ENCODE data around the gene NOX3.
"Not testable (repeated sequence)": the region's sequence is repeated elsewhere in the genome, so short reads cannot be mapped to it uniquely, and the experiment has no call there.

Gene NOX3

GRCh38 chr6:155466539-155466938 is 10.9 kb upstream of the NOX3 start:
- DNase-seq = no peak

- no peak for DNase-seq
Measured at GRCh38 chr6:155461556-155461955, 5.9 kb upstream of the NOX3 start.

GRCh38 chr6:155454471-155454870 is 1.2 kb downstream of the NOX3 start:
- DNase-seq = no peak

- no peak for DNase-seq
Measured at GRCh38 chr6:155454008-155454407, 1.6 kb downstream of the NOX3 start.

GRCh38 chr6:155452576-155452975 is 3.1 kb downstream of the NOX3 start:
- DNase-seq = no peak

GRCh38 chr6:155451530-155451929 is 4.1 kb downstream of the NOX3 start:
- DNase-seq = not testable (repeated sequence)

- DNase-seq = no peak
Measured at GRCh38 chr6:155450240-155450581, 5.4 kb downstream of the NOX3 start.

GRCh38 chr6:155449450-155450239 is 6.0 kb downstream of the NOX3 start:
- no peak for DNase-seq

- DNase-seq = no peak
Measured at GRCh38 chr6:155448668-155449449, 6.8 kb downstream of the NOX3 start.

- no peak for DNase-seq
Measured at GRCh38 chr6:155447949-155448348, 7.7 kb downstream of the NOX3 start.

GRCh38 chr6:155444952-155445903 is 10.4 kb downstream of the NOX3 start:
- no peak for DNase-seq

GRCh38 chr6:155444120-155444917 is 11.3 kb downstream of the NOX3 start:
- DNase-seq = no peak

- DNase-seq = no peak
Measured at GRCh38 chr6:155443168-155443567, 12.5 kb downstream of the NOX3 start.

- DNase-seq = no peak
Measured at GRCh38 chr6:155442562-155442961, 13.1 kb downstream of the NOX3 start.

GRCh38 chr6:155441112-155441465 is 14.6 kb downstream of the NOX3 start:
- no peak for DNase-seq

- no peak for DNase-seq
Measured at GRCh38 chr6:155440398-155441111, 15.1 kb downstream of the NOX3 start.

GRCh38 chr6:155439376-155439775 is 16.3 kb downstream of the NOX3 start:
- DNase-seq = no peak

- DNase-seq = no peak
Measured at GRCh38 chr6:155436981-155437749, 18.5 kb downstream of the NOX3 start.

- no peak for DNase-seq
Measured at GRCh38 chr6:155434829-155435423, 20.7 kb downstream of the NOX3 start.

GRCh38 chr6:155434096-155434495 is 21.5 kb downstream of the NOX3 start:
- no peak for DNase-seq

- DNase-seq = no peak
Measured at GRCh38 chr6:155432293-155432692, 23.3 kb downstream of the NOX3 start.
